ENCODE results near the gene LIMS2. TPM values are rescaled to one million over a fixed set of nuclear protein-coding genes. Genes with fewer than 3 reads are reported as not detected.
A peak's percentile ranks its signal among the peaks of the same experiment; 100 is the strongest.

Gene LIMS2
- polyA plus RNA-seq, 3 donors from 2014 or later = 0.40 TPM; not detected in 2

- Mint-ChIP-seq H3K27ac (no peak overlapping the region), H3K9me3 (no peaks in the 10 kb centered on the region), H3K36me3 (no peaks in the 10 kb centered on the region), H3K4me1 (no peaks in the 10 kb centered on the region), H3K27me3 (ENCODE audit: low read depth in 3 of 3) (peaks cover 0 to 5% (median 2%) of the 10 kb centered on the region in 3 donors), H3K4me3 (no peak overlapping the region)
- DNase-seq = no peak
These were observed 81.9 kb downstream of the LIMS2 start for GRCh38 chr2:127593228-127594115.

- Mint-ChIP-seq H3K4me1 (no peaks in the 10 kb centered on the region), H3K4me3 (no peak overlapping the region), H3K27ac (no peak overlapping the region), H3K27me3 (ENCODE audit: low read depth in 3 of 3) (peaks cover 0 to 4% (median 2%) of the 10 kb centered on the region in 3 donors), H3K36me3 (no peaks in the 10 kb centered on the region), H3K9me3 (no peaks in the 10 kb centered on the region)
- DNase-seq = no peak
These were observed 82.5 kb downstream of the LIMS2 start for GRCh38 chr2:127592761-127593227.

GRCh38 chr2:127591221-127591923 lies 84.0 kb downstream of the LIMS2 start:
- no peaks in the 10 kb centered on the region for H3K4me1 Mint-ChIP-seq
- H3K36me3 Mint-ChIP-seq = no peaks in the 10 kb centered on the region
- no peak overlapping the region for H3K4me3 Mint-ChIP-seq
- no peak overlapping the region for H3K27ac Mint-ChIP-seq
- peak in 1 of 3 donors; percentile 5 for DNase-seq
- no peaks in the 10 kb centered on the region for H3K9me3 Mint-ChIP-seq
- H3K27me3 Mint-ChIP-seq (ENCODE audit: low read depth in 3 of 3) = peaks cover 0 to 2% (median 1%) of the 10 kb centered on the region in 3 donors

GRCh38 chr2:127590386-127591190 lies 84.7 kb downstream of the LIMS2 start:
- DNase-seq = no peak
- H3K9me3 Mint-ChIP-seq = no peaks in the 10 kb centered on the region
- no peaks in the 10 kb centered on the region for H3K36me3 Mint-ChIP-seq
- H3K4me1 Mint-ChIP-seq = no peaks in the 10 kb centered on the region
- H3K4me3 Mint-ChIP-seq = no peak overlapping the region
- no peak overlapping the region for H3K27ac Mint-ChIP-seq
- peaks cover 0 to 2% (median 1%) of the 10 kb centered on the region in 3 donors for H3K27me3 Mint-ChIP-seq (ENCODE audit: low read depth in 3 of 3)

GRCh38 chr2:127589841-127590240 lies 85.5 kb downstream of the LIMS2 start:
- Mint-ChIP-seq H3K36me3 (no peaks in the 10 kb centered on the region), H3K4me1 (no peaks in the 10 kb centered on the region), H3K27ac (no peak overlapping the region), H3K4me3 (no peak overlapping the region), H3K9me3 (no peaks in the 10 kb centered on the region), H3K27me3 (ENCODE audit: low read depth in 3 of 3) (peaks cover 0 to 1% (median 0%) of the 10 kb centered on the region in 3 donors)
- no peak for DNase-seq

GRCh38 chr2:127589358-127589757 lies 86.0 kb downstream of the LIMS2 start:
- H3K4me1 Mint-ChIP-seq = no peaks in the 10 kb centered on the region
- no peaks in the 10 kb centered on the region for H3K36me3 Mint-ChIP-seq
- no peak overlapping the region for H3K4me3 Mint-ChIP-seq
- H3K27me3 Mint-ChIP-seq (ENCODE audit: low read depth in 3 of 3) = peaks cover 0 to 2% (median 1%) of the 10 kb centered on the region in 3 donors
- DNase-seq = no peak
- no peak overlapping the region for H3K27ac Mint-ChIP-seq
- no peaks in the 10 kb centered on the region for H3K9me3 Mint-ChIP-seq

Other genes with a start within 250 kb of the LIMS2 start
- 10 to 100 TPM in 2 of 3 donors, 1 to 10 TPM in 1; 3.8 to 32.2 (median 13.1) TPM for gene IWS1, start 149.0 kb downstream of the LIMS2 start, polyA plus RNA-seq
- gene MYO7B, start 139.8 kb downstream of the LIMS2 start, polyA plus RNA-seq = under 1 TPM in 1 of 3 donors, not detected in 2; 0.37 TPM
- gene GPR17, start 29.4 kb downstream of the LIMS2 start, polyA plus RNA-seq = not detected
- 1 to 10 TPM in 2 of 3 donors, not detected in 1; 1.3 to 3.4 TPM for gene SFT2D3, start 26.0 kb upstream of the LIMS2 start, polyA plus RNA-seq
- 10 to 100 TPM; 18.6 to 49.8 (median 22.6) TPM for gene WDR33, start 135.6 kb upstream of the LIMS2 start, polyA plus RNA-seq
- 10 to 100 TPM; 35.8 to 41.3 (median 35.9) TPM for gene POLR2D, start 182.6 kb upstream of the LIMS2 start, polyA plus RNA-seq
- 1 to 10 TPM; 2.7 to 7.8 (median 4.2) TPM for gene AMMECR1L, start 210.4 kb upstream of the LIMS2 start, polyA plus RNA-seq

Measured in immature natural killer cell (primary cell).